ENCODE data around the gene GDPD3.
A peak's percentile ranks its signal among the peaks of the same experiment; 100 is the strongest.
"Not testable (repeated sequence)": the region's sequence is repeated elsewhere in the genome, so short reads cannot be mapped to it uniquely, and the experiment has no call there.

The GDPD3 gene

GRCh38 chr16:30139583-30140481 is 26.5 kb upstream of the GDPD3 start:
- DNase-seq (ENCODE audit: low spot score in 2 of 2): no peak
- Mint-ChIP-seq H3K27ac (no peak overlapping the region), H3K36me3 (no peaks in the 10 kb centered on the region), H3K4me1 (peaks cover 10% of the 10 kb centered on the region), H3K4me3 (no peak overlapping the region), H3K9me3 (no peaks in the 10 kb centered on the region), H3K27me3 (no peaks in the 10 kb centered on the region)
- ATAC-seq (ENCODE audit: low read depth): no peak

- Mint-ChIP-seq H3K36me3 (no peaks in the 10 kb centered on the region), H3K27me3 (no peaks in the 10 kb centered on the region), H3K9me3 (no peaks in the 10 kb centered on the region), H3K4me3 (no peak overlapping the region), H3K4me1 (peaks cover 5% of the 10 kb centered on the region), H3K27ac (no peak overlapping the region)
- ATAC-seq (ENCODE audit: low read depth): no peak
- no peak for DNase-seq (ENCODE audit: low spot score in 2 of 2)
Observed at GRCh38 chr16:30137897-30138296, 24.6 kb upstream of the GDPD3 start.

GRCh38 chr16:30136971-30137605 is 23.8 kb upstream of the GDPD3 start:
- ATAC-seq (ENCODE audit: low read depth): no peak
- H3K27ac Mint-ChIP-seq: no peak overlapping the region
- peaks cover 5% of the 10 kb centered on the region for H3K4me1 Mint-ChIP-seq
- no peaks in the 10 kb centered on the region for H3K27me3 Mint-ChIP-seq
- no peak for DNase-seq (ENCODE audit: low spot score in 2 of 2)
- no peaks in the 10 kb centered on the region for H3K9me3 Mint-ChIP-seq
- no peaks in the 10 kb centered on the region for H3K36me3 Mint-ChIP-seq
- no peak overlapping the region for H3K4me3 Mint-ChIP-seq

- DNase-seq (ENCODE audit: low spot score in 2 of 2) (no peak), ATAC-seq (ENCODE audit: low read depth) (no peak)
- Mint-ChIP-seq H3K9me3 (no peaks in the 10 kb centered on the region), H3K27ac (no peak overlapping the region), H3K36me3 (no peaks in the 10 kb centered on the region), H3K27me3 (no peaks in the 10 kb centered on the region), H3K4me3 (no peak overlapping the region), H3K4me1 (no peaks in the 10 kb centered on the region)
Observed at GRCh38 chr16:30132591-30132990, 19.3 kb upstream of the GDPD3 start.

GRCh38 chr16:30131869-30132475 is 18.6 kb upstream of the GDPD3 start:
- no peak for ATAC-seq (ENCODE audit: low read depth)

GRCh38 chr16:30127993-30128392 is 14.7 kb upstream of the GDPD3 start:
- no peak overlapping the region for H3K4me3 Mint-ChIP-seq
- no peaks in the 10 kb centered on the region for H3K36me3 Mint-ChIP-seq
- H3K4me1 Mint-ChIP-seq: peaks cover 2% of the 10 kb centered on the region
- no peak overlapping the region for H3K27ac Mint-ChIP-seq
- no peaks in the 10 kb centered on the region for H3K27me3 Mint-ChIP-seq
- no peaks in the 10 kb centered on the region for H3K9me3 Mint-ChIP-seq
- DNase-seq (ENCODE audit: low spot score in 2 of 2) (no peak), ATAC-seq (ENCODE audit: low read depth) (no peak)

More at GRCh38 chr16:30131869-30132475, 18.6 kb upstream of the GDPD3 start:
- H3K4me3 Mint-ChIP-seq: no peak overlapping the region
- DNase-seq (ENCODE audit: low spot score in 2 of 2): no peak
- no peaks in the 10 kb centered on the region for H3K27me3 Mint-ChIP-seq
- H3K36me3 Mint-ChIP-seq: no peaks in the 10 kb centered on the region
- no peaks in the 10 kb centered on the region for H3K4me1 Mint-ChIP-seq
- no peaks in the 10 kb centered on the region for H3K9me3 Mint-ChIP-seq
- H3K27ac Mint-ChIP-seq: no peak overlapping the region

GRCh38 chr16:30125690-30126089 is 12.4 kb upstream of the GDPD3 start:
- not testable (repeated sequence) for H3K9me3 Mint-ChIP-seq; DNase-seq (ENCODE audit: low spot score in 2 of 2); H3K36me3 Mint-ChIP-seq; H3K27me3 Mint-ChIP-seq; H3K4me1 Mint-ChIP-seq; H3K4me3 Mint-ChIP-seq; ATAC-seq (ENCODE audit: low read depth); H3K27ac Mint-ChIP-seq

GRCh38 chr16:30124985-30125379 is 11.6 kb upstream of the GDPD3 start:
- H3K36me3 Mint-ChIP-seq: no peaks in the 10 kb centered on the region
- no peak overlapping the region for H3K27ac Mint-ChIP-seq
- DNase-seq (ENCODE audit: low spot score in 2 of 2) (no peak), ATAC-seq (ENCODE audit: low read depth) (no peak)
- no peak overlapping the region for H3K4me3 Mint-ChIP-seq
- H3K27me3 Mint-ChIP-seq: no peaks in the 10 kb centered on the region
- peaks cover 14% of the 10 kb centered on the region for H3K4me1 Mint-ChIP-seq
- no peaks in the 10 kb centered on the region for H3K9me3 Mint-ChIP-seq

GRCh38 chr16:30122604-30123160 is 9.3 kb upstream of the GDPD3 start:
- ATAC-seq (ENCODE audit: low read depth) (peak; percentile 20), DNase-seq (ENCODE audit: low spot score in 2 of 2) (peak in 1 of 2 donors; percentile 5)
- Mint-ChIP-seq H3K27ac (peak overlapping the region; percentile 53), H3K4me3 (peak overlapping the region; percentile 88), H3K27me3 (no peaks in the 10 kb centered on the region), H3K36me3 (peaks cover 5% of the 10 kb centered on the region), H3K4me1 (peaks cover 15% of the 10 kb centered on the region), H3K9me3 (no peaks in the 10 kb centered on the region)

- Mint-ChIP-seq H3K36me3 (peaks cover 5% of the 10 kb centered on the region), H3K4me1 (peaks cover 15% of the 10 kb centered on the region), H3K9me3 (no peaks in the 10 kb centered on the region), H3K27me3 (no peaks in the 10 kb centered on the region), H3K4me3 (peak overlapping the region; percentile 88), H3K27ac (peak overlapping the region; percentile 53)
- DNase-seq (ENCODE audit: low spot score in 2 of 2): no peak
- no peak for ATAC-seq (ENCODE audit: low read depth)
Observed at GRCh38 chr16:30121741-30122571, 8.6 kb upstream of the GDPD3 start.

GRCh38 chr16:30120340-30121105 is 7.2 kb upstream of the GDPD3 start:
- peak overlapping the region; percentile 20 for H3K27ac Mint-ChIP-seq
- peaks cover 14% of the 10 kb centered on the region for H3K4me1 Mint-ChIP-seq
- H3K9me3 Mint-ChIP-seq: no peaks in the 10 kb centered on the region
- peak overlapping the region; percentile 14 for H3K4me3 Mint-ChIP-seq
- DNase-seq (ENCODE audit: low spot score in 2 of 2) (no peak), ATAC-seq (ENCODE audit: low read depth) (no peak)
- peaks cover 5% of the 10 kb centered on the region for H3K36me3 Mint-ChIP-seq
- H3K27me3 Mint-ChIP-seq: no peaks in the 10 kb centered on the region

GRCh38 chr16:30119428-30119827 is 6.1 kb upstream of the GDPD3 start:
- H3K4me3 Mint-ChIP-seq: no peak overlapping the region
- H3K27ac Mint-ChIP-seq: no peak overlapping the region
- no peaks in the 10 kb centered on the region for H3K27me3 Mint-ChIP-seq

GRCh38 chr16:30117768-30118167 is 4.4 kb upstream of the GDPD3 start:
- DNase-seq (ENCODE audit: low spot score in 2 of 2): no peak
- Mint-ChIP-seq H3K27ac (no peak overlapping the region), H3K4me3 (no peak overlapping the region), H3K4me1 (peaks cover 23% of the 10 kb centered on the region), H3K27me3 (no peaks in the 10 kb centered on the region), H3K36me3 (peaks cover 5% of the 10 kb centered on the region), H3K9me3 (no peaks in the 10 kb centered on the region)
- ATAC-seq (ENCODE audit: low read depth): no peak

More at GRCh38 chr16:30119428-30119827, 6.1 kb upstream of the GDPD3 start:
- Mint-ChIP-seq H3K9me3 (no peaks in the 10 kb centered on the region), H3K4me1 (peaks cover 20% of the 10 kb centered on the region), H3K36me3 (peaks cover 5% of the 10 kb centered on the region)
- DNase-seq (ENCODE audit: low spot score in 2 of 2) (no peak), ATAC-seq (ENCODE audit: low read depth) (no peak)
